IPS-NIHi7 (cell line): ENCODE measurements around the gene RELB.
A peak's percentile ranks its signal among the peaks of the same experiment; 100 is the strongest.

Experiments used
- DNase-seq: peaks from one replicate; pipeline ENCODE4 v3.0.0; 2012; ENCODE audit warnings: mixed read lengths; ENCODE audit errors: extremely low spot score

The RELB gene

GRCh38 chr19:45020071-45020470 lies 18.8 kb downstream of the RELB start:
- DNase-seq = no peak

- DNase-seq = no peak
Observed at GRCh38 chr19:45021971-45022370, 20.7 kb downstream of the RELB start.

- no peak for DNase-seq
Observed at GRCh38 chr19:45023048-45023447, 21.8 kb downstream of the RELB start.

- DNase-seq = no peak
Observed at GRCh38 chr19:45025264-45025663, 24.0 kb downstream of the RELB start.

GRCh38 chr19:45027371-45027770 lies 26.1 kb downstream of the RELB start:
- no peak for DNase-seq

- no peak for DNase-seq
Observed at GRCh38 chr19:45030825-45031224, 29.6 kb downstream of the RELB start.

- DNase-seq = no peak
Observed at GRCh38 chr19:45032421-45032820, 31.2 kb downstream of the RELB start.

- no peak for DNase-seq
Observed at GRCh38 chr19:45035755-45036154, 34.5 kb downstream of the RELB start.

- DNase-seq = no peak
Observed at GRCh38 chr19:45037393-45038169, 36.3 kb downstream of the RELB start.

GRCh38 chr19:45038931-45039893 lies 37.9 kb downstream of the RELB start, which contains the start of gene CLASRP:
TSS of gene CLASRP (plus strand) at chr19:45039045. CDS start at chr19:45040213, 1,168 bp downstream.
- DNase-seq = peak; percentile 96

- no peak for DNase-seq
Observed at GRCh38 chr19:45040059-45040771, 39.0 kb downstream of the RELB start.

- no peak for DNase-seq
Observed at GRCh38 chr19:45041125-45041524, 39.9 kb downstream of the RELB start.

GRCh38 chr19:45045671-45046353 lies 44.5 kb downstream of the RELB start:
- DNase-seq = no peak

- no peak for DNase-seq
Observed at GRCh38 chr19:45046355-45046754, 45.1 kb downstream of the RELB start.

GRCh38 chr19:45047188-45047797 lies 46.0 kb downstream of the RELB start:
- DNase-seq = no peak

- DNase-seq = no peak
Observed at GRCh38 chr19:45049073-45049736, 47.9 kb downstream of the RELB start.

GRCh38 chr19:45050036-45050435 lies 48.8 kb downstream of the RELB start:
- DNase-seq = no peak

- no peak for DNase-seq
Observed at GRCh38 chr19:45051929-45052579, 50.8 kb downstream of the RELB start.

GRCh38 chr19:45056831-45057230 lies 55.6 kb downstream of the RELB start:
- DNase-seq = no peak

GRCh38 chr19:45057444-45057843 lies 56.2 kb downstream of the RELB start:
- no peak for DNase-seq
